ENCODE data around the gene VGLL4. TPM values are rescaled to one million over a fixed set of nuclear protein-coding genes. Genes with fewer than 3 reads are reported as not detected.

Gene VGLL4
- total RNA-seq, 6 donors from 2014 or later: 46.5 to 93.6 (median 60.1) TPM

GRCh38 chr3:11642431-11643191, 1.1 kb downstream of the VGLL4 start:
- peak; percentile 85 to 87 for ATAC-seq (ENCODE audit: low FRiP score in 2 of 2)
- Histone ChIP-seq H3K4me1 (peaks cover 28 to 42% (median 34%) of the 10 kb centered on the region in 4 donors), H3K9me3 (no peaks in the 10 kb centered on the region), H3K27ac (peak overlapping the region; percentile 85 to 92 (median 88)), H3K27me3 (no peaks in the 10 kb centered on the region), H3K36me3 (no peaks in the 10 kb centered on the region), H3K4me3 (peak overlapping the region; percentile 32 to 66 (median 54))
- DNase-seq: peak; percentile 77 to 89
- TF ChIP-seq POLR2A (IDR thresholded peaks at IDR 0.05) (peak in 3 of 4 donors; percentile 39 to 68 (median 57)), EP300 (IDR thresholded peaks at IDR 0.05) (peak in 1 of 4 donors; percentile 16), POLR2AphosphoS5 (IDR thresholded peaks at IDR 0.05) (peak; percentile 60 to 73)
- TF ChIP-seq, protein P1, sequence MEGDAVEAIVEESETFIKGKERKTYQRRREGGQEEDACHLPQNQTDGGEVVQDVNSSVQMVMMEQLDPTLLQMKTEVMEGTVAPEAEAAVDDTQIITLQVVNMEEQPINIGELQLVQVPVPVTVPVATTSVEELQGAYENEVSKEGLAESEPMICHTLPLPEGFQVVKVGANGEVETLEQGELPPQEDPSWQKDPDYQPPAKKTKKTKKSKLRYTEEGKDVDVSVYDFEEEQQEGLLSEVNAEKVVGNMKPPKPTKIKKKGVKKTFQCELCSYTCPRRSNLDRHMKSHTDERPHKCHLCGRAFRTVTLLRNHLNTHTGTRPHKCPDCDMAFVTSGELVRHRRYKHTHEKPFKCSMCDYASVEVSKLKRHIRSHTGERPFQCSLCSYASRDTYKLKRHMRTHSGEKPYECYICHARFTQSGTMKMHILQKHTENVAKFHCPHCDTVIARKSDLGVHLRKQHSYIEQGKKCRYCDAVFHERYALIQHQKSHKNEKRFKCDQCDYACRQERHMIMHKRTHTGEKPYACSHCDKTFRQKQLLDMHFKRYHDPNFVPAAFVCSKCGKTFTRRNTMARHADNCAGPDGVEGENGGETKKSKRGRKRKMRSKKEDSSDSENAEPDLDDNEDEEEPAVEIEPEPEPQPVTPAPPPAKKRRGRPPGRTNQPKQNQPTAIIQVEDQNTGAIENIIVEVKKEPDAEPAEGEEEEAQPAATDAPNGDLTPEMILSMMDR (IDR thresholded peaks at IDR 0.05): peak in 1 of 6 experiments; percentile 20
- WGBS, 2 donors: 1% methylated on average over 24 to 43 of the region's 44 CpGs

DNA sequence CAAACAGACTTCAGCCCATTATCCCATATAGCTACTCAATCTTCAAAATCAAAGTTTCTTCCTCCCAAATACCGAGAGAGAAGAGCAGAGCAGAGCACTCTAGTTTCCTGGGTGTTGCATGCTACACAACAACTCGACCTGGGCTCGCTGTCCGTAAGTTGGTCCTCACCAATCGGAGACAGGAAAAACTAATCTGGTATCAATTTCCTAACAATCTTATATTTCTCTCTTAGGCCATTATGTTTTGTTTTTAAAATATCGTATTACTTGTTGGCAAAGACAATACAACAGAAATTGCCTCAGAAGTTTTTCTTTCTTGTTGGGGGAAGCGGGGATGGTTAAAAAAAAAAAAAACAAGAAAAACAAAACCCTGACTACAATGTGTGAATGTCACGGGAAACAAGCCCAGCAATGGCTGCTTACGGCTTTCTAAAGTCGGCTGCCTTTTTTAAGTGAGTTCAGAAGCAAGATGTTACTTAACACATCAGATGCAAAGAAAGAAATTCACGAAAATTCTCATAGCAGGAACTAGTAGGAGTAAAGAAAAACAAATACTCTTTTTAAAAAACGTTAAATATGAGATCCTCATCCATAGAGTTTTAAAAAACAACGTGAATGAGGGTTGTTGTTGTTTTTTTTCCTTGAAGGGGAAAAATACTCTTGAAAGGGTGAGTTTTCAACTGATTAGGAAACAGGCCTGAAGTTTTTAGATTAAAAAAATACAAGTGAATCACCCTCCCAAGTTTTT, 1.9 kb downstream of the VGLL4 start:
- Histone ChIP-seq H3K36me3 (no peaks in the 10 kb centered on the region), H3K27me3 (no peaks in the 10 kb centered on the region), H3K27ac (peak overlapping the region; percentile 85 to 92 (median 88)), H3K9me3 (no peaks in the 10 kb centered on the region), H3K4me1 (peaks cover 34 to 48% (median 40%) of the 10 kb centered on the region in 4 donors), H3K4me3 (peak overlapping the region; percentile 24 to 66 (median 54))
- no peak for DNase-seq
- no peak for TF ChIP-seq POLR2A (IDR thresholded peaks at IDR 0.05)
- TF ChIP-seq, protein P1 (IDR thresholded peaks at IDR 0.05): no peak
- TF ChIP-seq EP300 (IDR thresholded peaks at IDR 0.05): no peak
- TF ChIP-seq POLR2AphosphoS5 (IDR thresholded peaks at IDR 0.05): no peak
- ATAC-seq (ENCODE audit: low FRiP score in 2 of 2): peak in 1 of 2 donors; percentile 23
- 1 to 6% methylated on average over 13 of the region's 13 CpGs for WGBS, 2 donors

- TF ChIP-seq POLR2AphosphoS5 (IDR thresholded peaks at IDR 0.05) (no peak), POLR2A (IDR thresholded peaks at IDR 0.05) (no peak), EP300 (IDR thresholded peaks at IDR 0.05) (no peak)
- TF ChIP-seq, protein P1 (IDR thresholded peaks at IDR 0.05): no peak
- no peak for ATAC-seq (ENCODE audit: low FRiP score in 2 of 2)
- H3K9me3 ChIP-seq: no peaks in the 10 kb centered on the region
- no peak for DNase-seq
- no peaks in the 10 kb centered on the region for H3K27me3 ChIP-seq
- no peaks in the 10 kb centered on the region for H3K36me3 ChIP-seq
- peak overlapping the region in 3 of 4 donors; percentile 49 to 66 (median 58) for H3K4me3 ChIP-seq
- WGBS, 2 donors: 7 to 12% methylated on average over 2 of the region's 2 CpGs
- peaks cover 40 to 54% (median 45%) of the 10 kb centered on the region in 4 donors for H3K4me1 ChIP-seq
- peak overlapping the region; percentile 85 to 92 (median 88) for H3K27ac ChIP-seq
These were observed 2.4 kb downstream of the VGLL4 start for GRCh38 chr3:11641316-11641682.

DNA sequence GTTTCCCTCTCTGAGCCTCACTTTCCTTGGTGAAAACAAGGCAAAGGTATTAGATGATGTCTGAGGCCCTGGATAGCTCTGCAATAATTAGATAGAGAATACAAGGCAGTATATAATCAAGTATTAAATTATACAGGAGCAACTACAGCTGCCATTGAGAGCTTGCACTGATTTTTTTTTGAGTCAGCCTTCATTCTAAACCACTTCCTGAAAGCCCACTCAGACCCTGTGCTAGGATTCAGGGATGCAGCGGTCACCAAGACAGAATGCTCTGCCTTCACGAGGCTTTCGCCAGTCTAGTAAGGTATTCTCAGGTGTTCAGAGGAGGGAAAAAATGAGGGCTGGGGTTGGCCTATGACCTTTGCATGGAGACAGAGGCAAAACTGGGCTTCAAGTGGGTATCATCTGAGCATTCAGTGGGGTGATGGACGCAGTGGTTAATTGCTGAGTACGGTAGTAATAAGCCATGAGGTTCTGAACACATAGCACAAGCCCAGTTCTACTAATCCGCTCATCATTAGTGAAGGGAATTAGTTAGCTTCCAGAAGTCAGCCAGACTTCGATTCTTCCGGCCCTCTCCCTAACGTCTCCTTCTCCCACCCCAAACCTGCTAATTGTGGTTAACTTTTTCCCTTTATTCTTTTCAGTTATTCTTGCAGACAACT, 3.6 kb downstream of the VGLL4 start:
- peaks cover 51 to 65% (median 57%) of the 10 kb centered on the region in 4 donors for H3K4me1 ChIP-seq
- H3K27ac ChIP-seq: peak overlapping the region; percentile 85 to 92 (median 88)
- no peak for DNase-seq
- no peaks in the 10 kb centered on the region for H3K9me3 ChIP-seq
- H3K4me3 ChIP-seq: no peak overlapping the region
- 88 to 89% methylated on average over 9 of the region's 9 CpGs for WGBS, 2 donors
- no peaks in the 10 kb centered on the region for H3K36me3 ChIP-seq
- no peak for ATAC-seq (ENCODE audit: low FRiP score in 2 of 2)
- no peaks in the 10 kb centered on the region for H3K27me3 ChIP-seq
- TF ChIP-seq POLR2A (IDR thresholded peaks at IDR 0.05) (no peak), EP300 (IDR thresholded peaks at IDR 0.05) (no peak), POLR2AphosphoS5 (IDR thresholded peaks at IDR 0.05) (no peak)
- TF ChIP-seq, protein P1 (IDR thresholded peaks at IDR 0.05): no peak
